HG03095 (cell line): ENCODE data around the gene NRCAM.

ENCODE experiments used
- ATAC-seq: cut with Tn5 transposase; IDR thresholded peaks from one replicate; pipeline ENCODE4 v1.9.1; 2021; ENCODE audit warnings: moderate library complexity; ENCODE audit not compliant: unreplicated experiment

The NRCAM gene

DNA sequence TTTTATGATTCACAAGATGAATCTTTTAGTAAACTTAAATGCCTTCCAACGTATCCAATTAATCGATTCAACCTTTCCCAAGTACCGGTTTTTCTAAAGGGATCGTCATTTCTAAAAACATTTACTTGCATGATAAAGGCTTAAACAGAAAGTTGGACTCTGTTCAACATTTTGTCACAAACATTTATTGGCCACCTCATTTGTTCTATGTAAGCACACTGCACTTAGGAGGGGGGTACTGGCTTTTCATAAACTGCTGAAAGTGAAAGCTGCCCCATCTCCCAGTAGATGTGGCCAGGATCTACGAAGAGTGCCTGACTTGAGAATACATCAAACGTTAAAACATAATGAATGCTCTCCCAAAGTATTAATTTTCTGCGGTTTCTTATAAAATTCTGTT, 288.8 kb downstream of the NRCAM start:
- no peak for ATAC-seq

GRCh38 chr7:108166687-108167086, 289.5 kb downstream of the NRCAM start:
- no peak for ATAC-seq

- ATAC-seq = no peak
Observed at GRCh38 chr7:108165723-108166122, 290.5 kb downstream of the NRCAM start.

DNA sequence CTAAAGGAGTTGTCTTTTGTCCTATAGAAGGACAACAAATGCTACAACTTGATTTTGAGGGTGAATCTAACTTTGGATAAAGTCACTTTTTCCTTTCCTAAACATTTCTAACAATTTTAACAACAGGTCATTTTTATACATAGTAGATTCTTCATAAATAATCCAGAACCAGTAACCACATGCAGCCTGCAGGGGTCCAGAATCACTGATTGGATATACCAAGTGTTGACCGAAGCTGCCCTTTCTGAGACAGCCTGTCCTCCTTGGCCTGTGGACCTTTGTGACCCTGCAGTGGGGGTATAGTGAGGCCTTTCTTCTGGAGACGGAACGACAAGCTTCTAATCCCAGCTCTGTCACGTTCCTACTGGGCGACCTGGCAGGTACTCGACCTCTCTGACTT, 291.3 kb downstream of the NRCAM start:
- no peak for ATAC-seq

DNA sequence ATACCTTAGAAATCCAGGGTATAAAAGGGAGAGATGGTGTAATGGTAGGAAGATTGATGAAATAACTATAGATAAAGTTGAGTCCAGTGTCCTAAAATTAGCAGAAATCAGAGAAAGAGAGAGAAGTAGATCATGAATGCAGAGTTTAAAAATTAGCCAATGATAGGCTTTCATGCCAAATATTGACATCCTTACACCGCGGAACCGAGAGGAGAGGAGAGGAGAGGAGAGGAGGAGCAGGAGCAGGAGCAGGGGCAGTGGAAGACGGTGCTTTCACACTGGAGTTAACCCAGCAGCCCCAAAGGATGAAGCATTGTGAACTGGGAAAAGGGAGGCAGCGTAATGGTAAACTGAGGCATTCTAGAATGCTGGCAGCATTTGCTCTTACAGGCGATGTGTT, 291.9 kb downstream of the NRCAM start:
- no peak for ATAC-seq

- no peak for ATAC-seq
Observed at GRCh38 chr7:108158776-108159175, 297.5 kb downstream of the NRCAM start.

- ATAC-seq = no peak
Observed at GRCh38 chr7:108157606-108158335, 298.5 kb downstream of the NRCAM start.

- no peak for ATAC-seq
Observed at GRCh38 chr7:108156897-108157605, 299.2 kb downstream of the NRCAM start.

- no peak for ATAC-seq
Observed at GRCh38 chr7:108152198-108152597, 304.0 kb downstream of the NRCAM start.

DNA sequence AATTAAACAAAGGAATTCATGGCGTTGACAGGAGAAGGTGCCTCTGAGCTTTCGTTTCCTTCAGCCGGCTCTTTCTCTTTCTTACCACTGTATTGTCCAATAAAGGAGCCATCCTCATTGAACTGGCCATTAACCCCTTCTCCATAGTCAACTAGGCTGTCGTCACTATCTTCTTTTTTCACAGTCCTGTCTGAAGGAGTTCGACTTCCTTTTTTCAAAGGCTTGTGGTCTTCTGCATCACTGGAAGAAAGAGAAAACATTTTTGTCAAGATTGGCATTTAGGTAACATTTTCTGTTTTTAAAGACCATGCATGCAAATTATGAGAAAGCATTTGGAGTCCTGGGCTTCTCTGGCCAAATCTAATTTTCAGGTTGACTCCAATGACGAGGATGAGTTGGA, 306.3 kb downstream of the NRCAM start:
- ATAC-seq = no peak

DNA sequence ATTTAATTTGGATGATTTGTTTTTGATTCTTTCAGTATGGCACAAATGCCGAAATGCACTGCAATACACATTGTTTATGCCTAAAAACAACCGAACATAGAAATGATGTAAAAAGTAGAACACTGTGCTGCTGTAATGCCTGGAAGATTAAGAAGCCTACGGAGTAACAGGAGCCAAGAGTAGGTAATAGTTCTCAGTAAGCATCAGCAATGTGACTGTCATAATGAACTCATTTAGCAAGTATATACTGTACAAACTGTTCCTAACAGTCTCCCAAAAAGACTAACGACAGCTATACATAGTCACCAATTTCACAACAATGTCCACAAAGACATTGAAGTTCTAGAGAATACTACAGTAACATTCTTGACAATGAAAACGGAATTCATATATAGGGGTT, 307.1 kb downstream of the NRCAM start:
- no peak for ATAC-seq

GRCh38 chr7:108147031-108147563, 309.1 kb downstream of the NRCAM start:
- ATAC-seq = no peak

DNA sequence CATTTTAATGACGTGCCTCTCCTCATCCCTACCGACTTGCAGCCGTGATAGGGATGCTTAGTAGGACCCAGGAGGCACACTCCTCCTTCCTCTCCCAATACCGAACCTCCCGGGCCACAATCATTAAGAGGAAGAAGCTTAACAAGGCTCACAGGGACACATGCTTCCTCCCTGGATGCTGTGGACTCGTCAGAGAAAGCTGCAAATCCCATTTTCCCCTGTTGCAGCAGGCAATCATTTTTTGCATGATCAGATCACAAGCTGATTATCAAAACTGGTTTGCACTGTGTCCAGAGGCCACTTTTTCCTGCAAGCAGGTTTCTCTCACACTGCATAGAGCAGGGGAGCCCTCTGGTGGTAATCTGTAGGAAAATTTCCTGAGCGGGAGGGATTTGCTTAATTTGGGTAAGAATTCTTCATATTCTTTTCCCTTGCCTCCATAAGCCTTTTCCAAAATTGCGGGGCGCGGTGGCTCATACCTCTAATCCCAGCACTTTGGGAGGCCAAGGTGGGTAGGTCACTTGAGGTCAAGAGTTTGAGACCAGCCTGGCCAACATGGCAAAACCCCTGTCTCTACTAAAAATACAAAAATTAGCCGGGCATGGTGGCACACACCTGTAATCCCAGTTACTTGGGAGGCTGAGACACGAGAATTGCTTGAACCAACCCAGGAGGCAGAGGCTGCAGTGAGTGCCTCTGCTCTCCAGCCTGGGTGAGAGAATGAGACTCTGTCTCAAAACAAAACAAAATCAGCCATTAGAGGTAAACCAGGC, 310.0 kb downstream of the NRCAM start:
- no peak for ATAC-seq

- no peak for ATAC-seq
Observed at GRCh38 chr7:108145401-108145800, 310.8 kb downstream of the NRCAM start.

DNA sequence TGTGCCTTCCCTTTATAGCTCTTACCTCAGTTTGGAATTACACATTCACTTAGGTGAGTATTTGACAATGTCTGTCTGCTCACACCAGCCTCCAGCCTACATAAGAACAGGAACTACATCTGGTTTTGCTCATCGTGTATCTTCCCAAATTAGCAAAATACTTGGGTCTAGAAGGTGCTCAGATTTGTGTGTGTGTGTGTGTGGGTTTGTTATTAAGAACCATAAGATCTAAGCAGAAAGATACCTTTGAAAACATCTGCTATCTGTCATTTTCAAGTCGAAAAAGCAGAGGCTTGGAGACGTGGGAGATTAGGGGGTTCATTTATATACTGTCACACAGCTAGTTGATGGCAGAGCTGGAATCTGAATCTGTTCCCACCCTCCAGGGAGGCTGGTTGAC, 311.3 kb downstream of the NRCAM start:
- ATAC-seq = no peak

GRCh38 chr7:108143658-108144420, 312.4 kb downstream of the NRCAM start:
- no peak for ATAC-seq

GRCh38 chr7:108142675-108143259, 313.5 kb downstream of the NRCAM start:
- ATAC-seq = no peak

GRCh38 chr7:108142180-108142579, 314.1 kb downstream of the NRCAM start:
- ATAC-seq = no peak

- ATAC-seq = no peak
Observed at GRCh38 chr7:108140671-108141070, 315.6 kb downstream of the NRCAM start.

DNA sequence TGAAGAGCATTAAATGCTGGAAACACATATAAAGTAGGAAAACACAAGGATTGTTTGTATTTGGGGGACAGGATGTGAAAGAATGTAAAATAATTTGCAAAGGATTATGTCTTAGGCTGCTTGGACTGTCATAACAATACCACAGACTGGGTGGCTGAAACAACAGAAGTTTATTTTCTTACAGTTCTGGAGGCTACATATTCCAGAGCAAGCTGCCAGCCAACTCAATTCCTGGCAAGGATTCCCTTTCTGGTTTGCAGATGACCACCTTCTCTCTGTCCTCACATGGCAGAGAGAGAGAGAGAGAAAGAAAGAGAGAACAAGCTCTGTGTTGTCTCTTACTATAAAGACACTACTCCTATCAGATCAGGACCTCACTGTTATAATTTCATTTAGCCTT, 317.3 kb downstream of the NRCAM start:
- ATAC-seq = no peak
